NOMO-1 (cell line): ENCODE measurements around the gene PABPC1L.
"Not testable (repeated sequence)": the region's sequence is repeated elsewhere in the genome, so short reads cannot be mapped to it uniquely, and the experiment has no call there.

Experiments
- DNase-seq, 2 experiments: peaks; one replicate each; lab custom pipeline; 2025; ENCODE audit not compliant: unreplicated experiment in 2 of 2; lab: John Stamatoyannopoulos, UW

Gene PABPC1L

DNA sequence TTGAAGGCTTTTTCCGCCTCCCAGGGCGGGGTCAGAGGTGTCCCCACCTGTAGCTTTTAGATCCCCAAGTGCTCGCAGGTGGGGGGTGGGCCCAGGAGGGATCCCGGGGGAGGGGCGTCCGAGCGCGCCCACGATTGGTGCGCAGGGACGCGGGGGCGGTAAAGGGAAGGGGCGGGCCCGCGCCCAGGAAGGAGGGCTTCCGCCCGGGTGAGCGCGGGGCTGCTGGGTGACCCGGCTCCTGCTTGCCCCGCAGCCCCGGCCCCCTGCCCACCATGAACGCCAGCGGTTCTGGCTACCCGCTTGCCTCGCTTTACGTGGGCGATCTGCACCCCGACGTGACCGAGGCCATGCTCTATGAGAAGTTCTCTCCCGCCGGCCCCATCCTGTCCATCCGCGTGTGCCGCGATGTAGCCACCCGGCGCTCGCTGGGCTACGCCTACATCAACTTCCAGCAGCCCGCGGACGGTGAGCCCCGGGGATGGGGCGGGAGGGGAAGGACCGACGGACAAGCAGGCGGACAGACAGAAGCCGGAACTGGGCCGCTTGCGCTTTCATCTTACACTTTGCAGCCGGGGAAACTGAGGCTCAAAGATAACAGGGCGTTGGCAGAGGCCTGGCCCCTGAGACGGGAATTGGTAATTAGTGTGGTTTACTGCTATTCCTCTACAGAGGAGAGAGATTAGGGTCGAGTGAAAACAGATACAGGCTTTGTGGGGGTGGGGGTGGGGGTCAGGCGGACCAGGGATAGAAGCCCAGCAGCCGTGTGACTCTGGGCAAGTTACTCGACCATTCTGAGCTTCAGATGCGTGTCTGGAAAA, at the start of gene PABPC1L:
TSS of gene PABPC1L (plus strand) at position 189 of the 818 bp plus-strand sequence. CDS start at position 273, 84 bp downstream.
- peak; percentile 63 to 64 for DNase-seq

DNA sequence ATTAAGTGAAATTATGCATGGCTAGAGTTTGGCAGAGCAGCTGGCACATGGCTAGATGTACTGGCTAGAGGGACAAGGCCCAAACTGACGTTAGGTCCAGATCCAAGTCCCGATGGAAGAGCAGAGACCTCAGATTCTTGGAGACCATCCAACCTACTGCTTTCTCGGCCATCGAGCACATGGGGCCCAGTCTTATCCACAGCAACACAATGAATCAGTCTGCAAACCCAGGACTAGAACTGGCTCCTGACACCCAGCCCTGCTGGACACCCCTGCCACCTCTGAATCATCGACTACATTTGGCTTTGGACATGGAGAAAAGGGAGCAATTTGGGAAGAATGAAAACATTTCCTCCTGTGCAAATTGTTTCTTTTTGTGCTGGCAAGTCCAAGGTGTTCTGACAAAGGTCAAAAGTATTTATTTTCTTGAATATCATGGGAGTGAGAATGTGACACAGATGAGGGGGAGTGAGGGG, 48.3 kb upstream of the PABPC1L start:
- no peak for DNase-seq

DNA sequence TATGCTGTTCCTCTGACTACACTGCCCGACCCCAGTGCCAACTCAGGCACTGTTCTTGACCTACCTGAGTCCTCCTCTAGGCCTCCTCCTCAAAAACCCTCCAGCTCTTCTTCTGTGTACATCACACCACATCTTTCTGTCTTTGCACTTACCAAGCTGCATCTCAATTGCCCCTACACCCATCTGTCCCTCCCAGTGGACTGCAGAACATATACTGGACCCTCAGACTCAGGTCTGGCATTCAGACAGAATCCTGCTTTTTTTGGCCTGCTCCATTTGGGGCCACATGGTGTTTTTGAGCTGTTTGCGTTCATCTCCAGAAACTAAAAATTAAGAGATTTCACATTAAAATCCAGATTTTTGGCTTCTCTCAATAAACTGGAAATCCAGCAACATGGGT, 47.6 kb upstream of the PABPC1L start:
- DNase-seq: no peak

DNA sequence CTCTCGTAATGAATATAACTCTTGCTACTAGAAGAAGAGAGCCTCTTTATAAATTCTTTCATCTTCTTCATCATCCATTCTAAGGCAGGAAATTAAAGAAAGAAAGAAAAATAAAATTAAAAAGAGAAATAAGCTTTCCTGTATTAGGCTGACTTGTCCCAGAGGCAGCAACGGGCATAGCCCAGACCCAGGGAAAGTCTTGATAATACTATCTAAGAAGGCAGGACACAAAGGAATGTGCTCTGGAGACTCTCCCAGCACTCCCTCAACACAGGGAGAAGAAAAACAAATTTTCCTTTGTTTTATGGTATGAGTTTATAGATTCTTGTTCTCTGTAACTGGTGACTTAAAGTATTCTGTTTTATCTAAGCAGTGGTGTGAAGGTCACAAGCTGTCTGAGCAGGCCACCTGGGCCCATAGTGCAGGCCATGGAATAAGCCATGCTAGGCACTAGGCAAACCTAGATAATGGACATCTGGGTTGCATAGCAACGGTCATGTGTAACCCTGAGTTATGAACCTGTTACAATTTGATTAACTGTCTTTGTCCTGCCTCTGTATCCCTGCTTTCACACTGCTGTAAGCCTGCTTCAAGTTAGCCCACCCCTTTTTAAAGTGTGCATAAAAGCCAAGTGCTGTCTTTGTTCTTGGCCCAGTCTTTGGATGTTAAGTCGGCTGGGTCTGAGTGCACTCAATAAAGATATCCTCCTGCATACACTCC, 46.3 kb upstream of the PABPC1L start:
- not testable (repeated sequence) for DNase-seq

DNA sequence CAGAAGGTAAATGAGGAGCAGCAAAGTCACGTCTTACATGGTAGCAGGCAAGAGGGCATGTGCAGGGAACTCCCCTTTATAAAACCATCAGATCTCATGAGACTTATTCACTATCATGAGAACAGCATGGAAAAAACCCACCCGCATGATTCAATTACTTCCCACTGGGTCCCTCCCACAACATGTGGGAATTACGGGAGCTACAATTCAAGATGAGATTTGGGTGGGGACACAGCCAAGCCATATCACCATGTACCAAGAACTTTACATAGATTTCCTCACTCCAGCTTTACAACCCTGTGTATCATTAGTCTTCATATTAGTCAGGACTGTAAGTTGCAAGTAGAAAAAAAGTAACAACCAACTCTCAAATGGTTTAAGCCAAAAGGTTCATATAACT, 45.4 kb upstream of the PABPC1L start:
- DNase-seq: not testable (repeated sequence)

DNA sequence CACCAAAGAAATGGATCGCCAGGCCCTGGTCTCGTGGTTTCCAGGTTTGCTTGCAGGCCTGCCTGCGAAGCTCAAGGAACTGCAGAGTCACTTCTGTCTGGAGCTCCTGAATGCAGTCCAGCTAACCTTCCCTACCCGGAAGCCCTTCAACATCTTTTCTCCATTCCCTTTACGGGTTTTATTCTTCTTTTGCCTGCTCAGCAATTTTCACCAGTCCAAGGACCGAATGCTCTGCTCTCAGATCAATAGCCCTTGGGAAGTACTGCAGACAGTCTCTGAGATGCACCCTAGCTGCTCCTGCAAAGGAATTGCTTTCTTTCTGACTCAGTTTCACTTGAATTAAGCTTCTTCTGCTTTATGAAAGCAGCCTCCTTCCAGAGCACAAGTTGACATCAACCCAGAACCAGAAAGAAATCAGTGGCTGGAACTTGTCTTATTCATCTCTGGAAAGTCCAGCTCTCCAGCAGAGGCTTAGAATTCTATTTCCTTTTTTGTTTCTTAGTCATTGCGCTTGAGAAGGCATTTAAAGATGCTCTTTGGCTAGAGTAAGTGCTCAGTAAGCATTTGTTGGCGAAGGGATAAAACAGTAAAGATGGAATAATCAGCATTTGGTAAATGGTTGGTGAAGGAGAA, 43.0 kb upstream of the PABPC1L start:
- DNase-seq: no peak

DNA sequence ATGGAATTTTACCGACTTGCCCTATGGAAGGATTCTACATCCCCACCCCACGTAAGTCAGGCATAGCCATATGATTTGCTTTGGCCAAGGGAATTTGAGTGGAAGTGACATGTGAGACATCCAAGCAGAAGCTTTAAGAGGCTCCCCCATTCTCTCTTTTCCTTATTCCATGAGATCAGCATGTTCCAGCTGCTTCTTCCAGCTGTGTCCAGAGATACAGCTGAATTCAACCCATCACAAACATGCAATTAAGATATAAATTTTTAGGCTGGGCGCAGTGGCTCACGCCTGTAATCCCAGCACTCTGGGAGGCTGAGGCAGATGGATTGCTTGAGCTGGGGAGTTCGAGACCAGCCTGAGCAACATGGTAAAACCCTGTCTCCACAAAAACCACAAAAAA, 40.4 kb upstream of the PABPC1L start:
- no peak for DNase-seq

DNA sequence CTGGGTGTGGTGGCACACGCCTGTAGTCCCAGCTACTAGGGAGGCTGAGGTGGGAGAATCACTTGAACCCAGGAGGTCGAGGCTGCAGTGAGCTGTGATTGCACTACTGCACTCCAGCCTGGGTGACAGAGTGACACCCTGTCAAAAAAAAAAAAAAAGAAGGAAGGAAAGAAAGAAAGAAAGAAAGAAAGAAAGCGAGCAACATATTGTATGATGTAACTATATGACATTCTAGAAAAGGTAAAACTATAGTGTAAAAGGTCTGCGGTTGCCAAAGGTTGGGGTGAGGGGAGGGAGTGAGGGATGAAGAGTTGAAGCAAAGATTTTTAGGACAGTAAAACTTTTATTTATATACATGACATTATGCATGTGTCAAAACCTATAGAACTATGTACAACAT, 27.5 kb upstream of the PABPC1L start:
- DNase-seq: not testable (repeated sequence)

DNA sequence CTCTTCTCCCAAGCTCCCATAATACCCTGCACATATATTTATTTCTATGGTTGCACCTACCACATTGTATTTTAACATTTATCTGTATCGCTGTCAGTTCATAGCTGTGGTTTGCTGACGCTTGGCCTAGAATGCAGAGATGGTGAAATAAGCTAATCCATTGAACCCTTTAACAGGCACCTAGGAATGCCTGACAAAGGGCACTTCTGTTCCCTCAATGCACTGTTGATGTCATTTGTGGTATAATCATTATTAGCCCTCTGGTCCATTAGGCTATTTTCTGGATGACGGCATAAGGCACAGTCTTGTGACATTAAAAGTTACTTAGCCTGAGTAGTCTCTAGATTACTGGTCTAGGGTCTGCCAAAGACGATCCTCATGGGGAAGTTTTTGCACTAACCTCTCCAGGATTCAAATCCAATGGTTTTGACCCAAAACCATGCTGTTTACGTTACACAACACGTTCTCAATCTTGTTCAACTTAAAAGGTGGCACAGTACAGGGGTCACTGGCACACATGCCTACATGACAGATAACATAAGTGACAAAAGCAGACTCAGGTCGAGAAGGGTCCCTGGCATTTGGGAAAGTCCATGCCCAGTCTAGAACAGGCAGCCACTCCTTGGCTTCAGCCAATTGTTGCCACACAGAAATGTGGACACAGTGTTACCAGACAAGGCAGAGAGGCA, 26.5 kb upstream of the PABPC1L start:
- no peak for DNase-seq

DNA sequence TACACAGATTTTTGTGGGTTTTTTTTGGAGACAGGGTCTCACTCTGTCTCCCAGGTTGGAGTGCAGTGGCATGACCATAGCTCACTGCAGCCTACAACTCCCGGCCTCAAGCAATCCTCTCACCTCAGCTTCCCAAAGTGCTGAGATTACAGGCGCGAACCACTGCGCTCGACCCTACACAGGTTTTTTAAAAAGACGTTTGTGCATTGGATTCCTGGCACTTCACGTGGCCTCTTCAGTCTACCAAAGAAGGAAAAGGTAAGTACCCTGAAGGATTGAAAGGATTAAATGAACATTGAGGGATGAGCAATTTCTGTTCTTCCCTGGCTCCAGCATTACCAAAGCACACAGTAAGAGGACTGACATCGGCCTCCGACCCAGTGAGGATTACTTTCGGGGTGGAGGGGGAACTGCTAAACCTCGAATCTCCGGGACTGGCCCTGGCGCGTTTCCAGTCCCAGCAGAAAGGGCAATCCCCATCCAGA, 24.9 kb upstream of the PABPC1L start:
- no peak for DNase-seq

DNA sequence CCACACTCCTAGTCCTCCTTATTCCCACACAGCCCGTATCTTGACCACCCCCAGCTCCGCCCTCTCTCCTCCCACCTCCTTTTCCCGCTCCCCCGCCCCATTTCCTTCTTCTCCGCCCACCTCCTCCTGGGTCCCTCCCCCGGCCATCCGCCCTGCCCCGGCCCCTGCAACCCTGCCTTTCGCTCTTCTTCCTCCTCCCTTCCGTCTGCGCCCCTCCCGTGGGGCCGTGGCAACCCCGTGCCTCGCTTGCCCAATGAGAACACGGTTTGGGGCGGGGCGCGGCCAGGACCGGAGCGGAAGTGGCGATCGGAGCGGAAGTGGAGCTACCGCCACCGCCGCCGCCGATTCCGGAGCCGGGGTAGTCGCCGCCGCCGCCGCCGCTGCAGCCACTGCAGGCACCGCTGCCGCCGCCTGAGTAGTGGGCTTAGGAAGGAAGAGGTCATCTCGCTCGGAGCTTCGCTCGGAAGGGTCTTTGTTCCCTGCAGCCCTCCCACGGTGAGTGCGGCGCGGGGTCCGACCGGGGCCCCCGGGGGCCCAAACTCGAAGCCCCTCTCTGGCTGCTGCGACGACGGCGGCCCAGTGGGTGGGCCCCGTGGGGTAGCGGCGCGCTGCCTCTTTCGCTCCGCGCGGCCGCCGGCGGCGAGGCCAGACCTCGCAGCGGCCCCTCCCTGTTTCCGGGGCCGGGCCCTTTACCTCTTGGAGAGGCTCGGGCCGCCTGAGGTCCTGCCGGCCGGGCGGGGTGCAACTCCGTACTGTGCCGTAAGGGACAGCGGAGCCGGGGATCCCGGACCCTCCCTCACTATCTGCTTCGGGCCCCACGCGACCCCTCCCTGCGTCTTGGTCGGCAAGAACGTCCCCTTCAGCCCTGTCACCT, 24.2 kb upstream of the PABPC1L start, which contains the start of gene YWHAB:
TSS of gene YWHAB (plus strand) at position 314 of the 874 bp plus-strand sequence. CDS start 15,829 bp downstream, outside the sequence.
- peak; percentile 95 to 100 for DNase-seq

DNA sequence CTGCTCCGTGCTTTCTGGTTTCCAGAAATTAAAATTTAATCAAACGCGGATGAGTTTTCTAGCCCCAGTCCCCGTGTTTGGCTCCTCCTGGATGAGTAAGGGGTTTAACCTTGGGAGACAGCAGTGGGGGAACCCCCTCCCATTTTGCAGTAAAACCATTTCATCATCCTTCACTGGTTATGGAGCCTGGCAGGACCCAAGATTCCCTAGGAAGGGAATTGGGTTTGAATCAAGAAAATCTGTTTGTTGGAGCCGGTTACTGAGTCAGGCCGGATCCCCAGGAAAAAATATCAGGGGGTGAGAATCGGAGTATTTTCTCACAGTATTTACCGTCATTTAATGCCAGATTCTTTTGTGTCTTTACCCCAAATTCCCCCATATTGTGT, 23.6 kb upstream of the PABPC1L start:
- no peak for DNase-seq

DNA sequence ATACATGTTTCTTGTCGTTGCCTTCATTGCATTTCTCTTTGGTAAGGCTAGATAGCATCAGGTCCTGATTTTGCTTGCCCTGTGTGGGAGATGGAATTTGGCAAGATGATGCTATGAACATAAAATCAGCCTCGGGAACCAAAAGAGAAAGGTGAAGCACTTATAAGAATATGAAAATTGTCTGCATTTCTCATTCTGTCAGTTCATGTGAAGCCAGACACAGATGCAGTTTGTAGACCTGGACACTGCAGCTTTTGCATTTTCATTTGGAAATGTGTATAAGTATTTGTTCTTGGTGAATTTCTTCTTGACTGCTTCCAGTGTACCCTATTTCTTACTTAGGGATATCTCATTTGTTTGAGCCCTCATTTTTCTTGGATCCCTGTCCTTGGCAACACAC, 23.0 kb upstream of the PABPC1L start:
- no peak for DNase-seq

DNA sequence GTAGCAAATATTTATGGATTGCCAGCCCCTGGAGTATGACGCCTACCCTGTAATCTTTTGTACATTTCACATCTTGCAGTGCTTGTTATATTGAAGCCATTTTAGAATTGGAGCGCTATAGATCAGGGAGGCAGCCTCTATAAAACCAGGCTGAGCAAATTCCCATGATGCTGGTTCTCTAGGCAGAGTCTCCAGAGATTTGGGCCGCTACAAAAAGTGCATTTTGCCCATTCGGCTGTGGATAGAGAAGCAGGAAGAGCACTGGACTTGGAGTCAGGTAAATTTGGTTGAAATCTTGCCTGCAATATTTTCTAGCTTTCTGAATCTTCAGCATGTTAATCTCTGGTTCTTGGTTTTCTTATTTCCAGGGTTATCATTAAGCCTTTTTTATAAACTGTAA, 22.4 kb upstream of the PABPC1L start:
- DNase-seq: no peak

DNA sequence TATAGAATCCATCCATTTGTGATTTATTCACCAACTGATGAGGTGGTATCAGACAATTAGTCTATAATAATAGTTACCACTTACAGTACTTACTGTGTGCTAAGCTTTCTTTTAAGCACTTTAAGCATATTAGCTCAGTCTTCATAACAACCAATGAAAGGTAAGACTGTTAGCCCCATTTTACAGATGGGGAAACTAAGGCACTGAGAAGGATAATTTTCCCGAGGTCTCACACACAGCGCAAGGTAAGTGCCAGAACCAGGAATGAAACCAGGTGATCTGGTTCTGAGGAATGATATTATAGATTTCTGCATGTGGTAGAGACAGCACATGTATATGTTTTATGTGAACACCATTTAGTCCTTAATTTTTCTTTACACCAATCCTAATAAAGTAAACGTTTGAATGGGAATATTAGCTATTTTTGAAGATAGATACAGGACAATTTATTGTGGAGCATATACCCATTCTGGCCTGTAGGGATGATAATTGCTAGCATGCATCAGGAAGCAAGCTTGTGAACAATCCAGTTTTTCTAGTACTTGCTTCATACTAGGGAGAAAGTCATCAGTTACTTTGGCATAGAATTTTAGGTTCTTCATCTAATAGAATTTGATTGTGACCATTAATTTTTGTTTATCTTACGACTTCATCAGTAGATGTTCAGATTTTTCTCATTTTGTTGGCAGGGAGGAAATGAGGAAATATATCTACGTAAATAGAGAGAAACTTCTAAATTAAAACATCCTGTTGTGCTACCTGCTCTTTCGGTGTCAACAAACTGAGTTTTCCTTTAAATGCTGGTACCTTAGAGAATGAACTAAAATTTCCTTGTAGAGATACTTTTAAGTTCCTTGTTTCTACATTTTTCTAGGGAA, 21.4 kb upstream of the PABPC1L start:
- DNase-seq: peak in 1 of 2 experiments; percentile 33

DNA sequence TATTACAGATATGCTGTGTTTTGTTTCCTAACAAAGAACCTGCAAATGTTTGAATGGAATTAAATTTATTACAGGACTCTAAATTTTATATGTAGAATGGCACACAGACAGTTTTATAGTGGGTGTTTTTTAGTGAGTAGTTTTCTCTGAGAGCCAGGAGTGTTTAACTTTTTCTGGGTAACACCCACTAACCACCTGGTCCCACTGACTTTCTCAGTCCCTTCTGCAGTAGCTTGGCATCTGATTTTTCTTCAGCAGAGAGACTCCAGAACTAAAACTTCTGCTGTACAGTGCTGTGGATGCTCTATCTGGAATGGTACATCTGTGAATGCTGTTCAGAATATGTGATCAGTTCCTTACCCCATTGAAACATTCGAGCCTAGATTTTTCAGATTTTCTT, 18.0 kb upstream of the PABPC1L start:
- no peak for DNase-seq

DNA sequence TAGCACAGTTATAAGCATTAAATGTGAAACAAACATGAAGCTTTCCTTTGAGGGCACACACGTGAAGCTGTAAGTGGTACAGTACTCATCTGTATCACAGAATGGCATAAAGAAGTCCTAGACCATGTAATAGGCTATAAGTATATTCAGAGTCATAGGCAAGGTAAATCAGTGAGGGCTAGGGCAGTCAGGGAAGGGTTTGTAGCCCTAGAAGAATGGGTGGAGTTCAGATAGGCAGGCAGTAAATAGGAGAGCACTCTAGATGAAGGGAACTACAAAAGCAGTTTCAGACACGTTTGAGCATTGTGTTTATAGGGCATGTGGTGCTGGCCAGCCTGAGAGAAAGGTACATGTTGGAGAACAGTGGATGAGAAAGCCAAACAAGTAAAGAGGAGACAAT, 14.9 kb upstream of the PABPC1L start:
- DNase-seq: no peak

DNA sequence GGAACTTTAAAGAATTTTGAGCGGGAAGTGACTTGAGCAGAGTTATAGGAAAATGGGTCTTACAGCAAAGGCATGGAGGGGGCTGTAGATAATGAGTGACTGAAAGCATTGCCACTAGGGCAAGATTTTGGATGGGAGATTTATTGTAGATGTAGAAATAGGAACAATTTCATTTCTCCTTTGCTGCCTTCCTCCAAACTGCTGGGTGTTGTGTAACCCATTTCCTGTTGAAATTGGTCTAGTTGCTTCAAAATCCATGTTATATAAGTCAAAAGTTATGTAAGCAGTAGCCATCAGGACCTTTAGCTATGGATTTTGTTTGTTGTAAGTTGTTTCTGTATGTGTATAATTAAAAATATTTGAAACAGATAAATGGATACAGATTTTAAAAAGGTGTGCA, 13.3 kb upstream of the PABPC1L start:
- peak; percentile 77 to 96 for DNase-seq

DNA sequence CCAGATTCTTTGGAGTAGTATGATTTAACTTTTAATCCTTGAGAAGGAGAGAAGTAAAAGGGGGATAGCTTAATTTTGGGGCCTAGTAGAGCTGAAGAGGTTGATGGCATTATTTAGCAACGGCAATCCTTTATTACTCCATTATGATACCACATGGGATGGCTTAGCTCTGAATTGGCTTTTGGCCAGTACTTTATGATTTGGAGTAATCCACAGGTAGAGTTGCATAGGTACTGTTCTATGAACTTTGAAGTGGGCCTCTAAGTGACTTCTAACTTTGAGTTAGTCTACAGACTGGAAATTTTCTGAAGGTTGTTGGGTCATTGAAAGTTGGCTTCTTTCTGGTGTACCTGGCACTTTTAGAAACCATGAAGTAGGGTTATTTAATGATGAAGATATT, 12.7 kb upstream of the PABPC1L start:
- peak in 1 of 2 experiments; percentile 38 for DNase-seq
